ENCODE data around the gene ETV6. TPM values are rescaled to one million over a fixed set of nuclear protein-coding genes. Genes with fewer than 3 reads are reported as not detected.

The ETV6 gene
- total RNA-seq, 2 donors from 2014 or later: 54.6 to 64.3 TPM

GRCh38 chr12:11823593-11823992 is 174.1 kb downstream of the ETV6 start:
- ATAC-seq (no peak), DNase-seq (no peak)
- intact Hi-C loops (cut with DNase I, micrococcal nuclease): no loop called here

- intact Hi-C loops (cut with DNase I, micrococcal nuclease): no loop called here
- no peak for DNase-seq
- ATAC-seq: no peak
Measured at GRCh38 chr12:11824069-11824468, 174.6 kb downstream of the ETV6 start.

DNA sequence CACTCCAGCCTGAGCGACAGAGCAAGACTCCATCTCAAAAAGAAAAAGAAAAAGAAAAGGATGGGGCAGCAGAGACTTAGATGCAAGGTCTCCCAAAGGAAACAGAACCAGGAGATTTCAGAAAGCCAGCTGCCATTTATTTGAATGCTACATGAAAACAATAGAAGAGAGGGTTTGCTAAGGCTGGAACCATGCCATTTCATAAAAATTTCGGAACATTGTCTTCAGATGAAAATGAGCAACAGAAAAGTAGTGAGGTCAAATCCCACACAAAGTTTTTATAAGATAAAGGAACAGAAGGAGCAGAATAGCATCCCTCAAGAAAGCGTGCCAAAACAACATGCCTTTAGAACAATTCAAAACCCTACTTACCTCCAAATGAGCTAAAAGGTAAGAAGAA is 175.3 kb downstream of the ETV6 start:
- DNase-seq (no peak), ATAC-seq (no peak)
- intact Hi-C loops (cut with DNase I, micrococcal nuclease): no loop called here

GRCh38 chr12:11825278-11825677 is 175.8 kb downstream of the ETV6 start:
- DNase-seq: no peak
- no peak for ATAC-seq
- intact Hi-C loops (cut with DNase I, micrococcal nuclease): no loop called here

GRCh38 chr12:11826574-11826973 is 177.1 kb downstream of the ETV6 start:
- ATAC-seq: no peak
- DNase-seq: no peak
- intact Hi-C loops (cut with DNase I, micrococcal nuclease): no loop called here

- intact Hi-C loops (cut with DNase I, micrococcal nuclease): no loop called here
- ATAC-seq (no peak), DNase-seq (no peak)
Measured at GRCh38 chr12:11827091-11828061, 177.9 kb downstream of the ETV6 start.

DNA sequence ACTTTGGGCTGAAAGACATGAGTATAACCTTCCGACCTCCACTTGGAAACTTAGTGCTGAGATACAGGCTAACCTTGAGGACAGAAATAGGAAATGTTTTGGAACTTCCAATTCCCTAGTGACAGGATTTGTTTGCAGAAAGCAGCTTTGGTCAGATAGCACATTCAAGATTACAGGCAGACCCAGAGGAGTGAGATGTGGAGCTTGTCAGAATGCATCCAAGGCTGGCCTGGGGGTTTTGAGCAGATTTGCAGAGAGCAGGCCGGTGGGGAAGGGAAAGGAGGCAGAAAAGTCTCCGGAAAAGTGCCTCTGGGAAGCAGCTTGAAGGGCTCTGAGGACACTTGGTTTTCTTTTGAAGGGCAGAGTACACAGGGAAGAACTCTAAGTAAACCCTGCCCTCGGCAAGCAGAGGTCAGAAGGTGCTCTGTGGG is 180.3 kb downstream of the ETV6 start:
- DNase-seq: no peak
- peak; percentile 66 for ATAC-seq
- intact Hi-C loops (cut with DNase I, micrococcal nuclease): no loop called here

- ATAC-seq: peak; percentile 4
- intact Hi-C loops (cut with DNase I, micrococcal nuclease): no loop called here
- no peak for DNase-seq
Measured at GRCh38 chr12:11830307-11830801, 180.9 kb downstream of the ETV6 start.

DNA sequence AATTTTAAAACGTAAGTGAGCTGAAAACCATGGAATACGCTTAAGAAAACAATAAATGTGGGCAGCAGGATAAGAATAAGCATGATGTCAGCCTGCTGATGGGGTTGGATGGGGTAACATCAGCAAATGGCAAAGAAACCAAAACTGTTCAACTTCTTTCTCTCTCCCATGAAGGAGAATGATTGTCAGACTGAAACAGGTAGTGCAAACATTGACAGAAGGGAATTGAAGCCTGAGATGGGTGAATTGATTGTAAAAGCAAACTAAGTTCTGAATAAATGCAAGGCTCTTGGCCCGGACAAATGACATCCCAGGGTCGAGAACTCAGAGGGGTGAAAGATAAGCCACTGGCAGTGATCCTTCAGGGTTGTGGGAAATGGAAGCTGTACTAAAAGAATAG is 182.6 kb downstream of the ETV6 start:
- ATAC-seq (peak; percentile 26), DNase-seq (no peak)
- intact Hi-C loops (cut with DNase I, micrococcal nuclease): no loop called here

- intact Hi-C loops (cut with DNase I, micrococcal nuclease): no loop called here
- ATAC-seq: peak; percentile 21
- DNase-seq: no peak
Measured at GRCh38 chr12:11833174-11833895, 183.9 kb downstream of the ETV6 start.

- intact Hi-C loops (cut with DNase I, micrococcal nuclease): no loop called here
- ATAC-seq (no peak), DNase-seq (no peak)
Measured at GRCh38 chr12:11834104-11834812, 184.8 kb downstream of the ETV6 start.

- DNase-seq (no peak), ATAC-seq (no peak)
- intact Hi-C loops (cut with DNase I, micrococcal nuclease): no loop called here
Measured at GRCh38 chr12:11834931-11835330, 185.5 kb downstream of the ETV6 start.

GRCh38 chr12:11836282-11837151 is 187.0 kb downstream of the ETV6 start:
- intact Hi-C loops (cut with DNase I, micrococcal nuclease): no loop called here
- peak; percentile 44 to 68 for DNase-seq
- no peak for ATAC-seq

DNA sequence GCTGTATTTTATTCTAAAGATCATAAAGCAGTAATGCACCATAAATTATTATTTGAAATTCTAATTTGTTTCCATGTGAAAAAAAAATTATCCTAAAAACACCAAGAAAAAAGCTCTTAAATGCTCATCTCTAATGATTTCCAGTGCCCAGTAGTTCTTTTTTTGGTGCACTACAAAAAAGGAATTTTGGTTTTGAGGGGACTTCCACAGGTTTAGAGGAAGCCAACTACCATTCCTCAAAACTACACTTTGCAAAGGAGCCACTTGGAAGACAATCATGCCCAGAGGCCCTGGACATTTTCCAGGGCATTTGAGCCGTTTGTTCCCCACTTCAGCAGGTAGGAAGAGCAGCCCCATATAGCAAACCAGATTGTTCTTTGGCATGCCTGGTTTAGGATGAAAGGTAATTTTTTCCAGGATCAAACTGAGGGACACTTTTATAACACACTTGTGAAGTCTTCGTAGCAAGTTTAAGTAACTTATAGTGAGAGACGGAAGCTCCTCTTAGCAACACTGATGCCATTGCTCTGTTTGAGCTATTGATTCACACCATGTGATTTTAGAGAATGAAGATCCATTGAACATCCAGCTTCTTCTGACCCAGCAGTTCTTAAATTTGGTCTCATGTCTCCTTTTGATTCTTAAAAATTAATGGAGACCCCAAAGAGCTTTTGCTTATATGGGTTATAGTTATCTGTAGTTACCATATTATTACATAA is 187.9 kb downstream of the ETV6 start:
- intact Hi-C loops (cut with DNase I, micrococcal nuclease): no loop called here
- no peak for ATAC-seq
- no peak for DNase-seq

GRCh38 chr12:11838403-11838802 is 188.9 kb downstream of the ETV6 start:
- intact Hi-C loops (cut with DNase I, micrococcal nuclease): no loop called here
- ATAC-seq (no peak), DNase-seq (no peak)

DNA sequence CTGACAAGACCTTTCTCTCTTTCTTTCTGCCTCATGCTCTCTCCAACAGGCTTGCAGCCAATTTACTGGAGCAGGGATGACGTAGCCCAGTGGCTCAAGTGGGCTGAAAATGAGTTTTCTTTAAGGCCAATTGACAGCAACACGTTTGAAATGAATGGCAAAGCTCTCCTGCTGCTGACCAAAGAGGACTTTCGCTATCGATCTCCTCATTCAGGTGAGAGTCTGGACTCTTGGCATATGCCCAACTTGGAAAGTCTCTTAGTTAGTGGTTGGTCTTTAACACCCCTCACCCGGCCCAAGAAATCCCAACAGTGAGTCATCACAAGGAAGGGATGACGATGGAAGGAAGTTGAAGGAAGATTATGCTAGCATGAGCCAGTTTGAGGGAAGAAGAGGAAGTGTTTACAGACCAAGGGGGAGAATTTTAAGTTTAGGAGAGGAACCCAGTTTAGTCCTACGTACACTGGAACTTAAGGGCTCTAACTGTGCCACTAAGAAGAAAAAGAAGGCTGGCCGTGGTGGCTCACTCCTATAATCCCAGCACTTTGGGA is 189.7 kb downstream of the ETV6 start:
- ATAC-seq (peak; percentile 61), DNase-seq (peak; percentile 20 to 57)
- intact Hi-C loops (cut with DNase I, micrococcal nuclease): no loop called here

- DNase-seq (no peak), ATAC-seq (peak; percentile 85)
- intact Hi-C loops (cut with DNase I, micrococcal nuclease): no loop called here
Measured at GRCh38 chr12:11840366-11840765, 190.9 kb downstream of the ETV6 start.

Measured in left colon (tissue), 2 donors.